OCI-LY3 (cell line): Measurements from ENCODE around the gene RNH1.

Experiments used
- CTCF ChIP-seq: fragments of 200-600, 300-600 bp; sonication (generic); IDR thresholded peaks from 2 replicates; pipeline ENCODE4 v1.5.1; 2014; ENCODE audit warnings: antibody characterized with exemption, low read length, low read depth
- EZH2phosphoT487 ChIP-seq: fragments of 200-600 bp; shearing (Covaris generic); IDR thresholded peaks from 2 replicates; pipeline ENCODE4 v1.6.1; 2018; ENCODE audit warnings: antibody characterized with exemption, mixed run types, low read depth

- TF ChIP-seq CTCF (no peak), EZH2phosphoT487 (no peak)
Measured at GRCh38 chr11:475941-476340, 31.1 kb downstream of the RNH1 start.
